B cell (primary cell): Measurements from ENCODE around the gene RXFP2.

Experiments
- CTCF ChIP-seq: fragments of 200-600 bp; IDR thresholded peaks from one replicate; pipeline ENCODE4 v1.8.0; 2022; ENCODE audit warnings: antibody characterized with exemption, mild to moderate bottlenecking
- EZH2 ChIP-seq: IDR thresholded peaks from 2 replicates; pipeline ENCODE4 v1.6.1; 2012; ENCODE audit warnings: borderline replicate concordance, low read depth, mild to moderate bottlenecking, moderate library complexity, low read length; ENCODE audit not compliant: insufficient read depth, poor library complexity, severe bottlenecking

- TF ChIP-seq CTCF (no peak), EZH2 (no peak)
Observed at GRCh38 chr13:31850041-31850555, 110.8 kb downstream of the RXFP2 start.
